Epithelial cell of prostate (primary cell): ENCODE measurements around the gene KCNE4.

Source experiments
- DNase-seq: peaks from one replicate; pipeline ENCODE4 v3.0.0-alpha.2; 2011; ENCODE audit warnings: low read depth, low spot score
- H3K27ac ChIP-seq: fragments of 450-650 bp; 2 replicates; pipeline ENCODE4 v1.5.1; 2017; ENCODE audit warnings: mild to moderate bottlenecking

Gene KCNE4

GRCh38 chr2:223039618-223040017, 12.4 kb upstream of the KCNE4 start:
- no peak overlapping the region for H3K27ac ChIP-seq
- DNase-seq = no peak

- DNase-seq = no peak
- no peak overlapping the region for H3K27ac ChIP-seq
These were observed 11.5 kb upstream of the KCNE4 start for GRCh38 chr2:223040527-223040926.

GRCh38 chr2:223041527-223042109, 10.4 kb upstream of the KCNE4 start:
- H3K27ac ChIP-seq = peak overlapping the region; percentile 85
- peak; percentile 64 for DNase-seq

- no peak for DNase-seq
- H3K27ac ChIP-seq = peak overlapping the region; percentile 85
These were observed 9.7 kb upstream of the KCNE4 start for GRCh38 chr2:223042284-223042683.

GRCh38 chr2:223042704-223043118, 9.3 kb upstream of the KCNE4 start:
- H3K27ac ChIP-seq = peak overlapping the region; percentile 85
- DNase-seq = peak; percentile 54

- DNase-seq = no peak
- peak overlapping the region; percentile 85 for H3K27ac ChIP-seq
These were observed 8.6 kb upstream of the KCNE4 start for GRCh38 chr2:223043164-223043941.

- H3K27ac ChIP-seq = no peak overlapping the region
These were observed 7.7 kb upstream of the KCNE4 start for GRCh38 chr2:223044092-223044836.

GRCh38 chr2:223044916-223045700, 6.9 kb upstream of the KCNE4 start:
- H3K27ac ChIP-seq = no peak overlapping the region
- DNase-seq = no peak

More at GRCh38 chr2:223044092-223044836, 7.7 kb upstream of the KCNE4 start:
- no peak for DNase-seq

- DNase-seq = no peak
- H3K27ac ChIP-seq = no peak overlapping the region
These were observed 5.4 kb upstream of the KCNE4 start for GRCh38 chr2:223046470-223047040.

- no peak for DNase-seq
- H3K27ac ChIP-seq = no peak overlapping the region
These were observed 4.7 kb upstream of the KCNE4 start for GRCh38 chr2:223047260-223047761.

GRCh38 chr2:223048519-223048918, 3.5 kb upstream of the KCNE4 start:
- H3K27ac ChIP-seq = no peak overlapping the region
- no peak for DNase-seq

GRCh38 chr2:223049356-223049755, 2.6 kb upstream of the KCNE4 start:
- no peak overlapping the region for H3K27ac ChIP-seq
- no peak for DNase-seq

- DNase-seq = no peak
- no peak overlapping the region for H3K27ac ChIP-seq
These were observed 1.8 kb upstream of the KCNE4 start for GRCh38 chr2:223050188-223050587.

GRCh38 chr2:223050900-223051504, 988 bp upstream of the KCNE4 start:
- DNase-seq = no peak
- no peak overlapping the region for H3K27ac ChIP-seq

- no peak overlapping the region for H3K27ac ChIP-seq
- DNase-seq = no peak
These were observed 826 bp downstream of the KCNE4 start for GRCh38 chr2:223052548-223053483.

GRCh38 chr2:223053484-223054192, 1.6 kb downstream of the KCNE4 start:
- no peak for DNase-seq
- H3K27ac ChIP-seq = no peak overlapping the region

- DNase-seq = no peak
- H3K27ac ChIP-seq = no peak overlapping the region
These were observed 2.3 kb downstream of the KCNE4 start for GRCh38 chr2:223054193-223054781.
